ENCODE measurements around the gene AVL9.
"Not testable (repeated sequence)": the region's sequence is repeated elsewhere in the genome, so short reads cannot be mapped to it uniquely, and the experiment has no call there.

The AVL9 gene

GRCh38 chr7:32495298-32496051 lies at the start of gene AVL9:
Gene AVL9 (plus strand): TSS chr7:32495489. CDS start chr7:32495710, 221 bp downstream.
- DNase-seq = peak; percentile 97

GRCh38 chr7:32447218-32447617 lies 48.1 kb upstream of the AVL9 start:
- no peak for DNase-seq

- no peak for DNase-seq
These were observed 41.8 kb upstream of the AVL9 start for GRCh38 chr7:32453341-32454011.

GRCh38 chr7:32458025-32458424 lies 37.3 kb upstream of the AVL9 start:
- no peak for DNase-seq

GRCh38 chr7:32459788-32460187 lies 35.5 kb upstream of the AVL9 start:
- no peak for DNase-seq

GRCh38 chr7:32461484-32461883 lies 33.8 kb upstream of the AVL9 start:
- no peak for DNase-seq

- no peak for DNase-seq
These were observed 32.8 kb upstream of the AVL9 start for GRCh38 chr7:32462451-32462850.

- DNase-seq = no peak
These were observed 32.3 kb upstream of the AVL9 start for GRCh38 chr7:32462977-32463376.

GRCh38 chr7:32464641-32465416 lies 30.5 kb upstream of the AVL9 start:
- not testable (repeated sequence) for DNase-seq

- not testable (repeated sequence) for DNase-seq
These were observed 25.3 kb upstream of the AVL9 start for GRCh38 chr7:32470004-32470403.

GRCh38 chr7:32470871-32471270 lies 24.4 kb upstream of the AVL9 start:
- no peak for DNase-seq

GRCh38 chr7:32472015-32472414 lies 23.3 kb upstream of the AVL9 start:
- no peak for DNase-seq

GRCh38 chr7:32474008-32474407 lies 21.3 kb upstream of the AVL9 start:
- DNase-seq = no peak

- DNase-seq = no peak
These were observed 18.3 kb upstream of the AVL9 start for GRCh38 chr7:32476816-32477648.

GRCh38 chr7:32477649-32477980 lies 17.7 kb upstream of the AVL9 start:
- DNase-seq = no peak

GRCh38 chr7:32479574-32480200 lies 15.6 kb upstream of the AVL9 start:
- peak; percentile 49 for DNase-seq

GRCh38 chr7:32481176-32481575 lies 14.1 kb upstream of the AVL9 start:
- DNase-seq = no peak

- no peak for DNase-seq
These were observed 13.4 kb upstream of the AVL9 start for GRCh38 chr7:32481921-32482320.

GRCh38 chr7:32489788-32490126 lies 5.5 kb upstream of the AVL9 start:
- DNase-seq = no peak

GRCh38 chr7:32490127-32490796 lies 5.0 kb upstream of the AVL9 start, which contains the start of gene LSM5:
Gene LSM5 (minus strand): TSS chr7:32490380. CDS start chr7:32490365, 15 bp downstream.
- peak; percentile 92 for DNase-seq

- DNase-seq = no peak
These were observed 367 bp upstream of the AVL9 start for GRCh38 chr7:32494946-32495297.
